IPS-NIHi11 (cell line): Measurements from ENCODE around the gene OR2V1.
"Not testable (repeated sequence)": the region's sequence is repeated elsewhere in the genome, so short reads cannot be mapped to it uniquely, and the experiment has no call there.

Experiments used
- DNase-seq: peaks from one replicate; pipeline ENCODE4 v3.0.0; 2012; ENCODE audit warnings: mixed read lengths, low spot score

OR2V1 gene

GRCh38 chr5:181130832-181131496 is at the start of gene OR2V1:
Gene OR2V1, minus strand, starts transcription at chr5:181131169. Its CDS starts 5,865 bp downstream, at chr5:181125304.
- no peak for DNase-seq

- DNase-seq = not testable (repeated sequence)
Measured at GRCh38 chr5:181177559-181177958, 46.6 kb upstream of the OR2V1 start.

GRCh38 chr5:181176254-181176952 is 45.4 kb upstream of the OR2V1 start:
- no peak for DNase-seq

GRCh38 chr5:181173420-181174342 is 42.7 kb upstream of the OR2V1 start:
- DNase-seq = no peak

- no peak for DNase-seq
Measured at GRCh38 chr5:181173027-181173419, 42.1 kb upstream of the OR2V1 start.

GRCh38 chr5:181171782-181172181 is 40.8 kb upstream of the OR2V1 start:
- DNase-seq = no peak

- no peak for DNase-seq
Measured at GRCh38 chr5:181170996-181171395, 40.0 kb upstream of the OR2V1 start.

GRCh38 chr5:181170237-181170825 is 39.4 kb upstream of the OR2V1 start:
- DNase-seq = no peak

- DNase-seq = not testable (repeated sequence)
Measured at GRCh38 chr5:181169459-181170236, 38.7 kb upstream of the OR2V1 start.

- DNase-seq = no peak
Measured at GRCh38 chr5:181168595-181169118, 37.7 kb upstream of the OR2V1 start.

GRCh38 chr5:181167814-181168488 is 37.0 kb upstream of the OR2V1 start:
- peak; percentile 63 for DNase-seq

- no peak for DNase-seq
Measured at GRCh38 chr5:181166812-181167733, 36.1 kb upstream of the OR2V1 start.

- DNase-seq = no peak
Measured at GRCh38 chr5:181164076-181164952, 33.3 kb upstream of the OR2V1 start.

- no peak for DNase-seq
Measured at GRCh38 chr5:181163487-181164075, 32.6 kb upstream of the OR2V1 start.

GRCh38 chr5:181161534-181162175 is 30.7 kb upstream of the OR2V1 start:
- DNase-seq = no peak

- DNase-seq = peak; percentile 57
Measured at GRCh38 chr5:181160755-181161533, 30.0 kb upstream of the OR2V1 start.
